Bronchial epithelial cell (primary cell): Measurements from ENCODE around the gene TMEM147. TPM values are rescaled to one million over a fixed set of nuclear protein-coding genes. Genes with fewer than 3 reads are reported as not detected.

Experiments
- DNase-seq: peaks from one replicate; pipeline ENCODE4 v3.0.0-alpha.2; 2010; ENCODE audit warnings: low read depth
- FAIRE-seq: peaks from 2 replicates; lab custom pipeline; 2011; peaks lifted over from hg19 to GRCh38; lab: Jason Lieb, UNC
- H3K27me3 ChIP-seq: 2 replicates; pipeline ENCODE4 v1.5.1; 2011; ENCODE audit warnings: low read length; ENCODE audit not compliant: control insufficient read depth, insufficient read depth
- H3K36me3 ChIP-seq: 2 replicates; pipeline ENCODE4 v1.5.1; 2011; ENCODE audit warnings: low read length; ENCODE audit not compliant: control insufficient read depth, insufficient read depth
- H3K4me3 ChIP-seq: 2 replicates; pipeline ENCODE4 v1.5.1; 2011; ENCODE audit warnings: mild to moderate bottlenecking, low read depth, low read length, control low read depth
- CTCF ChIP-seq: IDR thresholded peaks from 2 replicates; pipeline ENCODE4 v1.5.1; 2011; ENCODE audit warnings: mild to moderate bottlenecking, moderate library complexity, low read length, control low read depth, inconsistent platforms; ENCODE audit not compliant: insufficient read depth, severe bottlenecking
- total RNA-seq: library from RNA; depleted of rRNA; stranded (reverse); fragments of >200 nt; gene quantifications from 2 replicates; pipeline ENCODE4 v1.2.1, GENCODE V29; 2014

Gene TMEM147
- total RNA-seq, 1 donor from 2014 or later, result 136 TPM

- no peaks in the 10 kb centered on the region for H3K27me3 ChIP-seq
- H3K36me3 ChIP-seq, result peaks cover 4% of the 10 kb centered on the region
- no peak overlapping the region for H3K4me3 ChIP-seq
- FAIRE-seq (no peak), DNase-seq (no peak)
- TF ChIP-seq CTCF, result no peak
Observed at GRCh38 chr19:35539850-35540249, 5.6 kb upstream of the TMEM147 start.

GRCh38 chr19:35540356-35540927 lies 5.0 kb upstream of the TMEM147 start:
- Histone ChIP-seq H3K27me3 (no peaks in the 10 kb centered on the region), H3K36me3 (peaks cover 4% of the 10 kb centered on the region), H3K4me3 (no peak overlapping the region)
- no peak for TF ChIP-seq CTCF
- no peak for DNase-seq
- FAIRE-seq, result no peak

GRCh38 chr19:35542209-35542608 lies 3.2 kb upstream of the TMEM147 start:
- FAIRE-seq, result no peak
- no peak overlapping the region for H3K4me3 ChIP-seq
- peaks cover 4% of the 10 kb centered on the region for H3K36me3 ChIP-seq
- no peak for DNase-seq
- no peak for TF ChIP-seq CTCF
- no peaks in the 10 kb centered on the region for H3K27me3 ChIP-seq

GRCh38 chr19:35543280-35544109 lies 1.9 kb upstream of the TMEM147 start:
- peaks cover 7% of the 10 kb centered on the region for H3K36me3 ChIP-seq
- no peaks in the 10 kb centered on the region for H3K27me3 ChIP-seq
- FAIRE-seq (no peak), DNase-seq (no peak)
- no peak overlapping the region for H3K4me3 ChIP-seq
- TF ChIP-seq CTCF, result no peak

- FAIRE-seq (no peak), DNase-seq (no peak)
- no peak for TF ChIP-seq CTCF
- peaks cover 7% of the 10 kb centered on the region for H3K36me3 ChIP-seq
- H3K27me3 ChIP-seq, result no peaks in the 10 kb centered on the region
- peak overlapping the region; percentile 72 for H3K4me3 ChIP-seq
Observed at GRCh38 chr19:35544110-35544802, 1.2 kb upstream of the TMEM147 start.
